Measurements from ENCODE around the gene AMOTL2.

The AMOTL2 gene

DNA sequence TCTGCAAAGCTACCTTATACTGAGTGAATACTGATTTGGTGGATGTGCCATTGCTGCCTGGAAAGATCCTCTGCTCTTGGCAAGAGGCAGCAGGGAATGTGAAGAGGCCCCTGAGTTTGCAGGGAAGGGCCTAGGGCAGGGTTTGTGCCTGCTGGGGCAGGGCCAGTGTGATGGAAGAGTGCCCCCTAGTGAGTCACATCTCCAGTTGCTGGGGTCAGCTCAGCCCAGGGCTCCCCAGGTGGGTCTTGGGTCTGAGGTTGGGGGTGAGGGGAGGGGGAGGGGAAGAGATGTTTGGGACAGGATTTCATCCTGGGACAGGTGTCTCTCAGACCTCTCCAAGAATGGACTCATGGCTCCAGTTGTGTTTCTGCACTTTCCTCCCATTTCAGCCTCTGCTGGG lies 4.1 kb upstream of the AMOTL2 start:
- no peak for DNase-seq

DNA sequence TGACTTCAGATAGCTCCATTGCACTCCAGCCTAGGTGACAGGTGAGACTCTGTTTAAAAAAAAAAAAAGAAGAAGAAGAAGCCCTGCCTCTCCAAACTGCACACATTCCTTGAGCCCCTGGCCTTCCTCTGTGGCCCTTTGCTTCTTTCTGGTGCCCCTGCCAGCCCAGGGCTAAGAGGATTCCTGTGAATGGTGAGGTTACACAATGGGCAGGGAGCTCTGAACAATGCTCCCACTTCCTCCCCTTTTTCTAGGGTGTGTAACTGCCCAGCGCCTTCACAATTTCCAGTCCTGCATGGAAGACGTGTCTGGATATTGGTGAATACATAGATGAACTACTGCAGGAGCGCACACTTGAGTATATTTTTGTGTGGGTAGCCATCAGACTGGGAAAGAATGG lies 3.6 kb upstream of the AMOTL2 start:
- no peak for DNase-seq

DNA sequence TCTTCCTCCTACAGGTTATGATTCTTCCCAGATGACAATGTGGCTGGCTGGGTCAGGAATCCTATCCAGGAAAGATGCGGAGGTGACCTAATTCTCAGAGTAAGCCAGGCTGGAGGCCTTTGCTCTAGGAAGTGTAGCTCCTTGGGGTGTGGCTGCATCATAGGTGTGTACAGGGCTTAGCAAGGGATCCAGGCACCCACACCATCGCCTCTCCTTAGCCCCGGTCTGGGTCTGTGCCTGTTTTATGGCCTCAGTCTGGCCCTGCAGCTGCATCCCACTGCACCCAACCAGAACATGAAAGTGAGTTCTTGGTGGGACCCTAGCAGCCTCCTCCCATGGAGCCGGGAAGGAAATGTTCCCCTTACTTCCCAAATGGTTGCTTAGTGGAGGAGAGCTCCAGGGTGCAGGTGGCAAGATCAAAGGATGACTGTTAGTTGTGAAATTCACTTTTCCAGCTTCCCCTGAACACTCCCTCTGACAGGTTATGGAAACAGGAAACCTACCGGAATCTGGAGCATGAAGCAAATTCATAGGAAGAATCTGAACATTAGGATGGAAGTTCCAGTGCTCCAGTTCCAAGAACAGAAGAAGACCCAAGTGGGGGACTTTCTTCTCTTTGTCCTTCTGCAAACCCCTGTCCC lies 2.7 kb upstream of the AMOTL2 start:
- no peak for DNase-seq

DNA sequence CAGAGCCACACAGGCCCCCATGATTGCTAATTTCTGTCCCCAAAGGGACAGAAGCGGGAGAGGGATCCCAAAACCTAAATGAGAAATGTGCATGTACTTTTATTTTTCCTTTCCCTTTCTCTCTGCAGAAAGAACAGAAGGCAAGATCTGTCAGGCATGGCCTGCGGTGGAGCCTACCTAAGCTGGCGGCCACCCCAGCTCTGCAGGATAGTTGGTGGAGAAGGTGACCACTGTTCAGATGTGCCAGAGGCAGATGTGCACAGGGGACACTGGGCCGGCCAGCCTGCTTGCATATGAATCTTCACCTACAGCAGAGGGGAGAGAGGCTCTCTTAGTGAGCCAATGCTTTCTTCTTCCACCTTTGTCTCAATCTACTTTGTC lies 2.1 kb upstream of the AMOTL2 start:
- no peak for DNase-seq

DNA sequence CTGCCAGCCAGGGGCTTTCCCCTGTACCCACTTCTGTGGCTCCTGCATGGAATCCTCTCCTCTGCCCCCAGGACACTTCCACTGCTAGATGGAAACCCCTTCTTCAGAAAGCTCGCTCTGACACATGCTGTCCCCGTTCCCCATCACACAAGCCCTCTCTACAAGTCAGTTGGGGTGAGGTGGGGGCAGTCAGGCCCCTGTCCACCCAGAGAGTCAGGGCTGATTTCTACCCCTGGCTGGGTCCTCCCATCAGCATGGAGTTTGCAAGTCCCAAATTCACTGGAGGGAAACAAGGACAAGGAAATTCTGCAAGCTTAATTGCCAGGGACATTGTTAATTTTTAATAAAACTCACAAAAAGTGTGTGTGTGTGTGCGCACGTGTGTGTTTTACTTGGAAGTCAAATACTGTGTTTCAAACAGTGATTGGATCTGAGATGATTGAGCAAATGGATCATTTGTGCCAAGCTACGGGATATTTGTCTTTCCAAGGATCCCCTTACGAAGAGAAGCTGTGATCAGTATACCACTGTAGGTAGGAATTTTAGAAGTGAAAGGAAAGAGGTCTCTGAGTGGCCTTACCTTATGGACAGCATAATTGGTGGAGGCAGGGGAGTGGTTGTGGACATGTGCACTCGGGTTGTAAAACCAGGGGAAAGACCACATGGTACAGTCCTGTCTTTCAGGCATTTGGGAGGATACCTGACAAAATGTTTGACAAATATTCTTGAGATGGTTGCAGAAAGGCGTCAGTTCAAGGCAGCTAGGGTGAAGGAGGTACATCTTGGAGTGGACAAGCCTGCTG lies 1.5 kb upstream of the AMOTL2 start:
- no peak for DNase-seq

DNA sequence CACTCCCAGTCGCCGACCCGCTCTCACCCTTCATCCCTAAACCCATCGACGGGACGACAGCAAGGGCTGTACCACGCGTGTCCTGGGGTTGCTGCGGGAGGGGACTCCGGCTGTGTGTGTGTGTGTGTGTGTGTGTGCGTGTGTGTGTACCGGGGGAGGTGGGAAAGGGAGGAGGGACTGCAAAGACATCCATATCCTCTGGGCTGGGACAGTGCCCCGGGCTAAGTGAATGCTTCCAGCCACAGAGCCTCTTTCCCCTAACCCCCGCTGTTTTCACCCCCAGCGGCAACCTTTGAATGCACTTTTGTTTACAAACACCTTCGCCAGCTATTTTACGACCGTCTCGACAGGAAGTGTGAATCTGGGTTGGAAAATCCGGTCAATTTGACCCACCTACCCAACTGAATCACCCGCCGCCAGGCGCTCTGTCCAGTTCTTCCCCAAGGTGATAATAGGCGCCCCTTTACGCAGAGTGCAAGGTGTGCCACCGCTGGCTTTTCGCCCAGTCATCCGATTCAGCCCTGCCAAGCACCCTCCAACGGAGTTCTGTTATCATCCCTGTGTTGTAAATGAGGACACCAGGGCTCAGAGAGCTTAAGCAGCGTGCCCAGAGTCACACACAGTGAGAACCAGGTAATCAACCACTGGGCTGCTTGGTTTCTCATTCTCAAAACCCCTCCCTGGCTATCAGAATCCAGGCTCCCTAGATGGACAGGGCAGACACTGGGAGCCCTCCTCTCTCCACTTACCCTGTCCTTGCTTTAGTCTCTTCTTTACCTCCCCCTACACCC lies 739 bp upstream of the AMOTL2 start:
- DNase-seq = peak; percentile 27 to 72

DNA sequence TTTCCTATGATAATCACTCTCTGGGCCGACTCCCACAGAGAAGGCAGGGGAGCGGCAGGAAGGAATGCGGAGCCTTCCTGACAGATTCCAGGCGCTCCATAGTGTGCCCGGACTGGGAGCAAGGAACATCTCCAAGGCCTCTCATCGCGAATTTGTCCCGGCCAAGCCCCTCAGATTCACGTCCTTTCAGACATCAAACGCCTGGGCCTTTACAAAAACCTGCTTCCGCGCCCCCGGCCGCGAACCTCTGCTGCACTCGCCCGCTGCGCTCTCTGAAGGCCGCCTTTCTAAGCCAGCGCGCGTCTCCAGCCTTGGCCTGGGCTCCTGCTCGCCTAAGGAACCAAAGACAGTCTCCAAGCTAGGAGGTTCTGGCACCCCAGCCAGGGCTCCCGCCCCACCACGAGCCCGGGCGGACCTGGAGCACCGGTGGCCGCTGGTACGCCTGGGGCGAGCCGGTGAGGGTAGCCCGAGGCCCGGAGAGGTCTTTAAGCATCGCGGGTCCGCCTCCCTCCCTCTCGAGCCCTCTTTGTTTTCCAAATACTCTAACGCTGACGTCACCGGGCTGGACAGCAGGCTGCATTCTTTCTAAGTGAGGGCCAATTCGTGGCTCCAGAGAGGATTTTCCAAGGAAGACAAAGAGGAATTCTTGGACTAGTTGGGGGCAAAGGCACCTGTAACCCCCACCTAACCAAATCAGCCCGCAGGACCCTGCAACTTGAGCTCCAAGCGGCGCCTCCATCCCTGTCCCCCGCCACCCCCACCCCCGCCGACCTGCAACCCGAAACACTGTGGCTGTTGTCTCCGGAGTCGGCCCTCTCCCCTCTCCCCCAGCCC lies 759 bp downstream of the AMOTL2 start:
- peak in 1 of 2 experiments; percentile 24 for DNase-seq

DNA sequence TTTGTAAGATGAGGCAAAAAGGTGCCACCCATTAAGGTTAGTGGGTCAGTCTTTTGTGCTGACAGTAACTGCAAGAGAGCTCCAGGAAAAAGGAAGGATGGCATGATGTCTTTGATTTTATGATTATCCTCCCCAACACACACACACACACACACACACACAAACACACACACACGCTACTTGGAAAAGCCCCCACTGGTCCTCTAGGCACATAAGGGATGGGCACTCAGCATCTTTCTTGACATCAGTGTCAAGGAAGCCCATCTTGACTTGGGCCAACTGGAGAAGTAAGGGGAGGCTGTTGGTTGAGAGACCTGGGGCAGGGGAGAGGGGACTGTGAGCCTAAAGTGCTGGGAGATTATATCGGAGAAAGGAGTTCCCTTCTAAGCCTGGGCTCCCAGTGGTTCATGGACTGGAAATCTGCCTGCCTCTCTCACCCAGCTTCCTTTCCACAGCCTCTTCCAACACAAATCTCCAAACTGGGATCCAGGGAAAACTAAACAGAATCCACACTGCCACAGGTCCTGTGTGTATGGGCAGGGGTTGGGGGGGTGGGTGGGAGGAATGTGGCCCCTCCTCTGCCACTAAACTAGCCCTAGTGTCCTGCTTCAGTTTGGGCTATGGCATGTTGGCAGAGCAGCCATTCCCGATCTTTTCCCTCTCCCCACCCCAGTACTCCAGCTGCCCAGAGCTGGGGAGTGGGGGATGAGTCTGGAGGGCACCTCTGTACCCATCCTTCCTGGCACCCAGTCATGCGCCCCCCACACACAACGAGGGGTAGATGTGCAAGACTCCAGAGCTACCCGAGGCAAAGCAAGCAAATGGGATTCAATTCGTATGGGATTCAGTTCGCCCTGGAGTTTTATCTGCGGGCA lies 1.6 kb downstream of the AMOTL2 start:
- no peak for DNase-seq

DNA sequence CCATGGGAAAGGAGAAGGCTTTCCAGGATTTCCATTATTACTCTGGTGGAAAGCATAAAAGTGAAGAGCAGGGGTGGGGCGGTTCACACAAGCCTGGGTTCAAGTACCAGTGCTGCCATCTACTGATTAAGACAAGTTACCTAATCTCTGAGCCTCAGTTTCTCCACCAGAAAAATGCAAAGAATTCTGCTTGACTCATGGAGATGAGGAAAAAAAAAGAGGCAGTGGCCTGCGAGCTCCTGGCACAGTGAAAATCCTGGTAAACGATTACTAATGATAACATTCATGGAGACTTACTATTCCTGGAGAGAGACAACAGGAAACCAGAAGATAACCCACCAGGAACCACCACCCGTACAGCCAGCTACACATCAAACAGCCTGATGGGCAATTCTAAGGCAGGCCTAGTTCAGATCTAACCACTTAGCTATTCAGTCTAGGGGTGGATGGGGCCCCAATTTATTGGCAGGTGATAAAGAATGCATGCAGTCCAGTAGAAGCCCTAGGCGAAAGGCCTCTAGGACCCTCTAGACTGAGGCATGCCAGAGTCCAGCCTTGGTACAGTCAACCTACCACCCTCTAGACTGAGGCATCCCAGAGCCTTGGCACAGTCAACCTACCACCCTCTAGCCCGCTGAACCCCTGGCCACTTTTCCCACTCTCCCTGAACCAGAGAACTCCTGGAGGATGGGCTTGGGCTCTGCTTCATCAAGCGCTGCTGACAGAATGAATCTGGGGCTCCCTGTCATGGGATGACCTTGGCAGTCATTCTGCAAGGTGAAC lies 2.5 kb downstream of the AMOTL2 start:
- no peak for DNase-seq

DNA sequence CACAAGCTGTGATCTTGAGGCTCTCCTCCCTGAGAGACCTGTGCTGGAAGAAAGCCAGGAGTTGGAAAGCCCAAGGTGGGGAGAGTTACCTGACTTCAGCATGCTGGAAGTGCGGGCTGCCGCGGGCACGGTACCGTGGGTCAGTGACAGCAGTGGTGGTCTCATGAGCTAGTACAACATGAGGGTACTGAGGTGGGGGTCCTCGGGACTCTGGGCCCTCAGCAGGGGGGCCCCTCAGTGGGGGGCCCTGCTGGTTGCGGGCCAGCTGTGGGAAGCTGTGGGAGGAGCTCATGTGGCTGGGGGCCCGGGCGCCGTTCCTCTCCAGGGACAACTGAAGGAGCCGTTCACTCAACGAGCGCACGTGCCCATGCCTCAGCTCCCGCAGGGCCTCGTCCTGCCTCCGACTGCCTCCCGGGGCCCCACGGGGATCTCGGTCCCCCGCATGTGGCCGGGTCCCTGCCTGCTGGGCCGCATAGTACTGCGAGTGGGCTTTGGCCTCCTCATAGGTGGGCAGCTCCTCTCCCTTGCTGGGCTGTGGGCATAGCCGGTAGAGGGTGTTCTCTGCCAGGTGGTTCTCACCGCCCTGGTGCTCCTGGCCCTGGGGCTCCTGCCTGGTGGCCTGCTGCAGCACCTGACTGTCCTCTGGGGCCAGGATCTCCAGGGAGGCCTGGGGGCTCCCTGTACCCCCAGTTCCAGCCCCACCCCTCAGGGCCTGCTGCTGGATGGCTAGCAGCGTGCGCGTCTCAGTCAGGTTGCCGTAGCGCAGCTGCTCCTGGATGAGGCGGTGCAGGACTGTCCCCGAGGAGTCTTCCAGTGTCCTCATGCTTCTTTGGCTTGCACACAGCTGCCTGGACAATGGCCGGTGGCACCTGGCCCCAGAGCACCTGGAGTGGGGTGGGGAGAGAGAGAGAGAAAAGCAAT lies 3.4 kb downstream of the AMOTL2 start:
- no peak for DNase-seq

DNA sequence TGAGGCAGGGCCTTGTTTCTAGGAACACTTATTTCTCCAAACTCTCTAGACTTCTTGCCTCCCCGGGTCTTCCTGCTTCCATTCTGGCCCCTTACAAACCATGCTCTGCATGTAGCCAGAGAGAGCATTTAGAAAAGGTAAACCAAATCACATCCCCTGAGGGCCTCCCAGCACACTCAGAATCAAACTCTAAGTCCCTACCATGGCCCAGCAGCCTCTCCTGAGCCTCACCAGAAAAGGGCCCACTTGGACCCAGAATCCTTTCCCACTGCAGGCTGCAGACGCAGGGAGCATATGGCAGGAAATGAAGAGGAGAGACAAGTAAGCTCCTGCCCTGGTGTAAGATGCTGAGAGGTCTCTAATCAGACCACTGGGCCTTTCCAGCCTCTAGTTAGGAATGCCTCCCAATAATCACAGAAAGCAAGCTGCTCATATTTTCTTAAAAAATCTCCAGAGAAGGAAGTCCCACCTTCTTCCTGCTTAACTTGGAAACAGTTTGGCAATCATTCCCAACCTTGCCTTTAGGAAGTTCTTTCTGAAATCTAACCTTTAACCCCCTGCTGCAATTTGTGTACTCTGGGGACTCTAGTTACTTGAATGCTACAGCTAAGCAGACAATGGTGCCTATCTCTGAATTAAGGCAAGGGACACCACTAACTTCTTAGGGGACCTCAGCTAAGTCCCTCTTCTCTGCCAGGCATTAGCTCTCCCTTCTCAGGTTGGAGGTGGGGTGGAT lies 4.2 kb downstream of the AMOTL2 start:
- DNase-seq = no peak

DNA sequence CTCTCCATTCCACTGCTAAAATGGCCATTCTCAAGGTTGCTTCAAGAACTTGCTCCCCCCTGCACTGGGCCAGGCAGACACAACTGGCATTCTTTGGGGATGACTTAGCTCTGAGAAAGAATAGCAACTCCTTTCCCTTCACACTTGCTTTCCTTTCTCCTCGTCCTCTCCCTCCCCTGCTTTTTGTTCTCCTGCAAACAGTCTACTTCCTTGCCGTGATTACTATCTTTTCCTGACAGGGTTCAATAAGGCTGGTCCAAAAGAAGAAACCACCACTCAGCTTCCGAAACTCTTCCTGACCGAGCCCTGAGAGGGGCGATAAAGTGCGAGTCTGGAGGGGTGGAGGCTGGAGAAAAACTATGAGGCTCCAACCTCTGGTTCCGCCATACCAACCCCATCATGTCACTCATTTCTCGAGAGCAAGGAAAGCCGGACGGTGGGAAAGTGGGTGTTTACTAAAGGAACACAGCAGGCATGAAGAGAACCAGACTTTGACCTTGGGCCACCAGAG lies 5.0 kb downstream of the AMOTL2 start:
- no peak for DNase-seq

DNA sequence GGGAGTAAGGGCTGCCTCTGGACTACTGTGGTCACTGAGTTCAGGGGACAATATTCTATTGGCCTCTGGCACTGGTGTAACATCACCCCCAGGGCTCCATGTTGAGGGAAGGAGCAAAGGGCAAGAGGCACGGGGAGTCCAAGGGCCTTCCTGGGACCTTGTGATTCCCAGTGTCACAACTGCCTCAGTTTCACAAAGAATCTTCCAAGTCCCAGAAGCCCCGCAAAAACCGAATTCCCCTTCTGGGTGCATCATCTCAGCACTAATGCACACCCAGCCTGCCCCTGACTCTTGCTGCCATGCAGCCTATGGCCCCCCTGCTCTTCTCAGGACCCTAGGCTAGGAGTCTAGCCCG lies 5.5 kb downstream of the AMOTL2 start:
- DNase-seq = no peak

DNA sequence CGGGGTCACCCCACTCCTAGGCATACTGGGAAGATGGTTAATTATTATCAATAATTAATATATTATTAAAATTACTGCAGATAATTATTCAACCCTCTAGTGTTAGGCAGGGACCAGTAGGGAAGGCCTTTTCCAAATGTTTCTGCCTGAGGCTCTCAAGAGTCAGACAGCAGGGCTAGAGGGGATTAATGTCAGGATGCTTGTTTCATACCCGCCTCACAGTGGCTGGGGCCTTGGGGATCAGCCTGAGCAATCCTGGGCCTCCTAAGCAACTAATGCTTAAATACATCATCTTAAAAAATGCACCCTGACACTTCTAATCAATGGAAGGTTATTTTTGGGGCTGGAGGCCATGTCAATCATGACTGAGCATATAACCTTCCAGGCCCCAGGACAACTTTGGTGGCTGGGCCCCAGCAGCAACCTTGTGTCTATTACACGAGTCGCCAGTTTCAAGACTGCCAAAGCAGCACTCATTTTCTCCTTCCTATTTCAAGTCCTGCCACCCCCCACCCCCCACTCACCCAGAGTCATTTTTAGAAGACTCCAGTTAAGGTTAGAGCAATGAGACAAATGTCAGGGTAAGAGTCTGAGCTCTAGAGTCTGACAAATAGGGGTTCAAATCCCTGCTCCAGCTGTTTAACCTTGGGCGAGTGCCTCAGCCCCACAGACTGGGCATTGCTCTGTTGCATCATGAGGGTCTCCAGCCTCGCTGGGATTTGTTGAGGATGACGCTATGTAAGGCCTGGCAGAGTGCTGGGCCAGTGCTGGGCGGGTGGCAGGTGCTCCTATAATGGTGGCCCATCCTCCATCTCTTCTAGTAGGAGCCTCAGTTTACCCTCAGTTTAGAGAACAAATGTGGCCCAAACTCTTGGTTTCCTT lies 6.1 kb downstream of the AMOTL2 start:
- DNase-seq = no peak

DNA sequence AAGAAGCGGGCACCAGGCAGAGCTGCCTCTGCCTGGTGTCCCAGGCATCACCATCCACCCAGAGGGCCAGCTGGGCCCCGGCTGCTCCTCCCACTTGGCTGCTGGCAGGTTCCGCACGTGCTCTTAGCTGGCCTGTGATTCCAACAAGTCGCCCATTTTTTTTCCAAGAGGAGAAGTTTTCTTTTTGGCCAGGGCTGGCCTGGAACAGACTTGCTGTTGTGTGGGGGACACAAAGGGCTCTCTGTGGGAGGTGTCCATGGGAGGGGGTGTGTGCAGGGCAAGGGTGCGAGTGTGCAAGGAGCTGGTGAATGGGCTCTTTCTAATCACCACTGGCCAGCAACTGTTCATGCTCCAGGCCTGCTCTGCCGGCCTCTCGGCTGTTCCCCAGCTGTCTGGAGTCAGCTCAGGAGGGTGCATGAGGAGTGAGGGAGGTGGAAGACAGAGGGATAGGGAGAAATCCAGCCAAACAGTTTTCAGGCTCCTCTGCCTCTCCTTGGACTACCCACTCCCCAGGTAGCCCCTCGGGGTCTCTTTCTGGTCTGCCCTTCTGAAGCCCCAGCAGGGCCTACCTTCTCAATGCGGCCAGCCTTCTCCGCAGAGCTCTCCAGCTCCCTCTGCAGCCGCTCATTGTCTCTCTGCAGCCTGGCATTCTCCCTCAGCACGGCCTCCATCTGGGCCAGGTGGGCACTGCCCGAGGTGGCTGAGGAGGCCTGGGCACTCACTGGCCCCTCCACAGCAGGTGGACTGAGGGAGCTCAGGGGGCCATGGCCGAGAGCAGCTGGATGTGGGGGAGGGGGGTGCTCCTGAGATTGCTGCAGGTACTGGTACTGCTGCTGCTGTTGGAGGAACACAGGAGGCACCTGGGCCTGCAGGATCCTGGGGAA lies 7.1 kb downstream of the AMOTL2 start:
- DNase-seq = no peak

DNA sequence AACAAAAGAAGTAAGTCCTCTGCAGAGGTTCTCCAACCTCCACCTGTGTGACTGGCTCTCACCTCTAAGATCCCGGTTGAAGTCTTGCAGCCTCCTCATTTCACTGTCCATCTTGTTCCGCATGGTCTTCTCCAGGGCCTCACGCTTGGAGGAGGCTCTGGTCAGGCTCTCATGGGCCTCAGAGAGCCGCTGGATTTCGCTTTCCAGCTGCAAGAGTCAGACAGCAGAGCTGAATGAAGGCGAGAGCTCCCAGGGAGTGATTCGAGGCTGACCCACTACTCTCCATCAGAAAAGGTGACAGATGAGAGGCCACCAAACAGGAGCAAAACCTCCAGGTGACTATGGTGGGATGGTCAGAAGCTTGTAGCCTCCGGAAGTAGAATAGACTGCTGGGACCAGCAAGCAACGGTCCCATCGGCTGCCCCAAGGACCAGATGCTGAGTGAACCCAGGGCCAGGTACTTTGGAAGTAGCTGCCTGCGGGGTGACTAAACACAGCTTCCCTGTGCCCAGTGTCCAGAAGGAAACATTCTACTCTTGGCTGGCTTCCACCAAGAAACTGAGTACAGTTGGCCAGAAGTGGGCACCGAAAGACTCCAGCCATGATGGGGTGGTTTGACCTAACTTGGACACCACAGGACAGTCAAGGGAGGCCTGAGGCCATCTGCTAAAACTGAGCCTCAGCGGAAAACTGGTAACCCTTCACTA lies 7.9 kb downstream of the AMOTL2 start:
- no peak for DNase-seq

DNA sequence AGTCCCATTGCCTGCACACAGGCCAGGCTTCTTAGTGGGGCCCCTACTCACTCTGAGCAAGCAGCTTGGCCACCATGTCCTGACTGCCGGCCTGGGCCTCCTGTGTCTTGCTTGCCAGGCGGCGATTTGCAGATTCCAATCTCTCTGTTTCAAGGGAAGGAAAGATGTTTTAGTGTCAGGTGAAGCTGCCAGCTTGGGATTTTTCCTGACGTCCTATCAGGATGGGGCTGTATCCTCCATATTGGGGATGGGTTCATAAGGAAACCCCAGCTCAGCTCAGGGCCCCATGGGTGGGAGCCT lies 8.5 kb downstream of the AMOTL2 start:
- no peak for DNase-seq

Data from NCI-H2081 (cell line).